AG04450 (cell line): ENCODE results near the gene SRPK3. TPM values are rescaled to one million over a fixed set of nuclear protein-coding genes. Genes with fewer than 3 reads are reported as not detected.

Source experiments
- CTCF ChIA-PET: fragments of 300-600, 350-600 bp; formaldehyde crosslinking; extraction: SDS; loops from one replicate; lab custom pipeline; 2022; ENCODE audit warnings: antibody characterized with exemption, inconsistent platforms; lab: Charles Lee
- POLR2A ChIA-PET: fragments of 350-600 bp; formaldehyde crosslinking; extraction: SDS; loops from one replicate; lab custom pipeline; 2021; ENCODE audit warnings: antibody characterized with exemption, inconsistent platforms; lab: Yijun Ruan, JAX
- DNase-seq: peaks from one replicate; pipeline ENCODE4 v3.0.0-alpha.2; 2011; ENCODE audit warnings: low read depth, low spot score
- H3K27ac ChIP-seq: one replicate; pipeline ENCODE4 v1.5.1; 2012; ENCODE audit warnings: low read depth, low read length, control low read depth
- H3K27me3 ChIP-seq: one replicate; pipeline ENCODE4 v1.6.0; 2012; ENCODE audit warnings: low read length; ENCODE audit not compliant: control insufficient read depth, insufficient read depth
- H3K4me3 ChIP-seq: 2 replicates; pipeline ENCODE4 v1.5.1; 2011; ENCODE audit warnings: mild to moderate bottlenecking, low read depth, low read length, control low read depth
- H3K9me3 ChIP-seq: 2 replicates; pipeline ENCODE4 v1.5.1; 2012; ENCODE audit warnings: low read length; ENCODE audit not compliant: control insufficient read depth, insufficient read depth
- polyA plus RNA-seq: library from polyadenylated mRNA; depleted of rRNA; stranded (reverse); fragments of >200 nt; gene quantifications from 2 replicates; pipeline ENCODE4 v1.2.3, GENCODE V29; 2011
- TF ChIP-seq, protein P1 (sequence below): IDR thresholded peaks from 2 replicates; pipeline ENCODE4 v1.5.1; 2011; ENCODE audit warnings: low read depth, low read length, control low read depth, inconsistent platforms

SRPK3 gene
- polyA plus RNA-seq, 1 experiment: 0.27 TPM

DNA sequence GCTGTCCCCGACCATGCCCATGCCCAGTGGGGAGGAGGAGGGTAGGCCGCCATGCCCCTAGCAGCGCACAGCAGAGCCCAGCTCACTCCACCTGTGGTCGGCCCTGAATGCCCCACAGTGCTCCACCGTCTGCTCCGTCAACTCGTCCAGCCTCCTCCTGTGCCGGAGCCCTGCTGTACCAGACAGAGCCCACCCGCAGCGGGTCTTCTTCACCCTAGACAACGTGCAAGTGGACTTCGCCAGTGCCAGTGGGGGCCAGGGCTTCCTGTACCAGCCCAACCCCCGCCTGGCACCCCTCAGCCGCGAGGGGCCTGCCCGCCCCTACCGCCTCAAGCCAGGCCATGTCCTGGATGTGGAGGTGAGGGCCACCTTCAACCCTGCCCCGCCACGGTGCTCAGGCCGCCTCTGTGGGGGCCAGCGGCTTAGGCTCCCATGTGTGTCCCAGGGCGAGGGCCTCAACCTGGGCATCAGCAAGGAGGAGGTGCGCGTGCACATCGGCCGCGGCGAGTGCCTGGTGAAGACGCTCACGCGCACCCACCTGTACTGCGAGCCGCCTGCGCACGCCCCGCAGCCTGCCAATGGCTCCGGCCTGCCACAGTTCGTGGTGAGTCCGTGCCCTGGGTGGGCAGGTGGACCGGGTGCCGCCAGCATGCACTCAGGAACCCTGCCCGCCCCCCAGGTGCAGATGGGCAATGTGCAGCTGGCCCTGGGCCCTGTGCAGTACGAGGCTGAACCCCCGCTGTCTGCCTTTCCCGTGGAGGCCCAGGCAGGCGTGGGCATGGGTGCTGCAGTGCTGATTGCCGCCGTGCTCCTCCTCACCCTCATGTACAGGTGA lies 6.9 kb upstream of the SRPK3 start:
- TF ChIP-seq, protein P1, sequence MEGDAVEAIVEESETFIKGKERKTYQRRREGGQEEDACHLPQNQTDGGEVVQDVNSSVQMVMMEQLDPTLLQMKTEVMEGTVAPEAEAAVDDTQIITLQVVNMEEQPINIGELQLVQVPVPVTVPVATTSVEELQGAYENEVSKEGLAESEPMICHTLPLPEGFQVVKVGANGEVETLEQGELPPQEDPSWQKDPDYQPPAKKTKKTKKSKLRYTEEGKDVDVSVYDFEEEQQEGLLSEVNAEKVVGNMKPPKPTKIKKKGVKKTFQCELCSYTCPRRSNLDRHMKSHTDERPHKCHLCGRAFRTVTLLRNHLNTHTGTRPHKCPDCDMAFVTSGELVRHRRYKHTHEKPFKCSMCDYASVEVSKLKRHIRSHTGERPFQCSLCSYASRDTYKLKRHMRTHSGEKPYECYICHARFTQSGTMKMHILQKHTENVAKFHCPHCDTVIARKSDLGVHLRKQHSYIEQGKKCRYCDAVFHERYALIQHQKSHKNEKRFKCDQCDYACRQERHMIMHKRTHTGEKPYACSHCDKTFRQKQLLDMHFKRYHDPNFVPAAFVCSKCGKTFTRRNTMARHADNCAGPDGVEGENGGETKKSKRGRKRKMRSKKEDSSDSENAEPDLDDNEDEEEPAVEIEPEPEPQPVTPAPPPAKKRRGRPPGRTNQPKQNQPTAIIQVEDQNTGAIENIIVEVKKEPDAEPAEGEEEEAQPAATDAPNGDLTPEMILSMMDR: no peak
- H3K4me3 ChIP-seq: no peak overlapping the region
- no peaks in the 10 kb centered on the region for H3K9me3 ChIP-seq
- ChIA-PET CTCF (no interaction called here), POLR2A (no interaction called here)
- H3K27me3 ChIP-seq: no peaks in the 10 kb centered on the region
- no peak overlapping the region for H3K27ac ChIP-seq
- no peak for DNase-seq

DNA sequence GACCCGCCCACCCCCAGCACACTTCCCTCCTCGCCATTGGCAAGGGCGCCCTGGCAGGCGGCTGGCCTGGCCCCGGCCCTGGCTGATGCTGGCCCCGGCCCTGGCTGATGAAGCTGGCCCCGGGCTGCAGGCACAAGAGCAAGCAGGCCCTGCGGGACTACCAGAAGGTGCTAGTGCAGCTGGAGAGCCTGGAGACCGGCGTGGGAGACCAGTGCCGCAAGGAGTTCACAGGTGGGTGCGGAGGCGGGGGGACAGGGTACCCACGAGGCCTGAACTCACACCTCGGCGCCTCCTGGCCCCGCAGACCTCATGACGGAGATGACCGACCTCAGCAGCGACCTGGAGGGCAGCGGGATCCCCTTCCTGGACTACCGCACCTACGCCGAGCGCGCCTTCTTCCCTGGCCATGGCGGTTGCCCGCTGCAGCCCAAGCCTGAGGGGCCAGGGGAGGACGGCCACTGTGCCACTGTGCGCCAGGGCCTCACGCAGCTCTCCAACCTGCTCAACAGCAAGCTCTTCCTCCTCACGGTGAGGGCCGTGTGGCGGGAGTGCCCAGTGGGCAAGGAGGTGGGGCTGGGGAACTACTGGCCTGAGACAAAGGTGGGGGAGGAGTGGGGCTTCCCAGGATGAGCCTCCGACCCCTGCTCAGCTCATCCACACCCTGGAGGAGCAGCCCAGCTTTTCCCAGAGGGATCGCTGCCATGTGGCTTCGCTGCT lies 6.1 kb upstream of the SRPK3 start:
- no peaks in the 10 kb centered on the region for H3K27me3 ChIP-seq
- ChIA-PET POLR2A (no interaction called here), CTCF (no interaction called here)
- TF ChIP-seq, protein P1: no peak
- no peaks in the 10 kb centered on the region for H3K9me3 ChIP-seq
- no peak for DNase-seq
- H3K4me3 ChIP-seq: no peak overlapping the region
- H3K27ac ChIP-seq: no peak overlapping the region

DNA sequence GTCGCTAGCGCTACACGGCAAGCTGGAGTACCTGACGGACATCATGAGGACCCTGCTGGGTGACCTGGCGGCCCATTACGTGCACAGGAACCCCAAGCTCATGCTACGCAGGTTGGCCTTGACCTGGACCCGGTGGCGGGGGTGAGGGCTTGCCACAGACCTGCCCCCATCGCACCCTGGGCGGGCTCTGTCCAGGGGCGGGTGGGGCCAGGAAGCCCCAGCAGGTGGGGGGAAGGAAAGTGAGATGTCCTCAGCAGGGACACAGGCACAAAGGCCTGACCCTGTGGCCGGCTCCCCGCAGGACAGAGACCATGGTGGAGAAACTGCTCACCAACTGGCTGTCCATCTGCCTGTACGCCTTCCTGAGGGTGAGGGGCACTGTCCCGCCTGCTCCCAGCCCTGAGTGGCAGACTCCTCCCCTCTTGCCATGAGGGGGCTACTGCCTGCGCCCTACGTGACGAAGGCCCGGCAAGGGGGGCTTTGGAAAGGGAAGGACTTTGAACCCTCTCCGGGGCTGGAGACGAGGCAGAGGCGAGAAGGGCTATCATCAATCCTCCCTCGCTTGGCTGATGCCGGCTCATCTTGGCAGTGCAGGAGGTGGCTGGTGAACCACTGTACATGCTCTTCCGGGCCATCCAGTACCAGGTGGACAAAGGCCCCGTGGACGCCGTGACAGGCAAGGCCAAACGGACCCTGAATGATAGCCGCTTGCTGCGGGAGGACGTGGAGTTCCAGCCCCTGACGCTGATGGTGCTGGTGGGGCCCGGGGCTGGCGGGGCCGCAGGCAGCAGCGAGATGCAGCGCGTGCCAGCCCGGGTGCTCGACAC lies 5.3 kb upstream of the SRPK3 start:
- no peaks in the 10 kb centered on the region for H3K9me3 ChIP-seq
- no peaks in the 10 kb centered on the region for H3K27me3 ChIP-seq
- CTCF ChIA-PET: no interaction called here
- no peak for DNase-seq
- TF ChIP-seq, protein P1: no peak
- no peak overlapping the region for H3K4me3 ChIP-seq
- POLR2A ChIA-PET: no interaction called here
- H3K27ac ChIP-seq: no peak overlapping the region

DNA sequence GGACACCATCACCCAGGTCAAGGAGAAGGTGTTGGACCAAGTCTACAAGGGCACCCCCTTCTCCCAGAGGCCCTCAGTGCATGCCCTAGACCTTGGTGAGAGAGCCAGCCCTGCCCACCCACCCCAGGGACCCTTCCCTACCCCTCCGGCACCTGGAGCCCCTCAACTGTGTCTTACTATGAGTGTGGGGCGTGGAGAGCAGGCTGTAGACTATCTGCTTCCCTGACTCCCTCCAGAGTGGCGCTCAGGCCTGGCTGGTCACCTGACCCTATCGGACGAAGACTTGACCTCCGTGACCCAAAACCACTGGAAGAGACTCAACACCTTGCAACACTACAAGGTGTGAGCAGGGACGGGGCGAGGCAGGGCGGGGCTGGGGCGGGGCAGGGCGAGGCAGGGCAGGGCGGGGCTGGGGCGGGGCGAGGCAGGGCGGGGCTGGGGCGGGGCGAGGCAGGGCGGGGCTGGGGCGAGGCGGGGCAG lies 4.7 kb upstream of the SRPK3 start:
- ChIA-PET POLR2A (no interaction called here), CTCF (no interaction called here)
- Histone ChIP-seq H3K9me3 (no peaks in the 10 kb centered on the region), H3K27me3 (no peaks in the 10 kb centered on the region), H3K4me3 (no peak overlapping the region), H3K27ac (no peak overlapping the region)
- TF ChIP-seq, protein P1: no peak
- DNase-seq: no peak
